Inferior parietal cortex (tissue), 1 donor: ENCODE measurements around the gene STK35.

Experiments
- DNase-seq: peaks from one replicate; pipeline ENCODE4 v3.0.0-alpha.2; 2016; ENCODE audit errors: extremely low spot score

Gene STK35

GRCh38 chr20:2104236-2104635 lies 2.6 kb downstream of the STK35 start:
- no peak for DNase-seq

- no peak for DNase-seq
Measured at GRCh38 chr20:2108498-2108897, 6.9 kb downstream of the STK35 start.

- DNase-seq, result no peak
Measured at GRCh38 chr20:2108987-2109386, 7.4 kb downstream of the STK35 start.

GRCh38 chr20:2109425-2110210 lies 8.0 kb downstream of the STK35 start:
- DNase-seq, result no peak

GRCh38 chr20:2112910-2113309 lies 11.3 kb downstream of the STK35 start:
- no peak for DNase-seq

- no peak for DNase-seq
Measured at GRCh38 chr20:2114127-2114959, 12.7 kb downstream of the STK35 start.

GRCh38 chr20:2114990-2115681 lies 13.5 kb downstream of the STK35 start:
- no peak for DNase-seq

GRCh38 chr20:2116170-2116940 lies 14.7 kb downstream of the STK35 start:
- no peak for DNase-seq

GRCh38 chr20:2118783-2119182 lies 17.2 kb downstream of the STK35 start:
- DNase-seq, result no peak

- DNase-seq, result no peak
Measured at GRCh38 chr20:2122936-2123335, 21.3 kb downstream of the STK35 start.

- no peak for DNase-seq
Measured at GRCh38 chr20:2123720-2124119, 22.1 kb downstream of the STK35 start.

- DNase-seq, result no peak
Measured at GRCh38 chr20:2124564-2125213, 23.1 kb downstream of the STK35 start.

GRCh38 chr20:2125474-2126112 lies 24.0 kb downstream of the STK35 start:
- no peak for DNase-seq

GRCh38 chr20:2127238-2127637 lies 25.6 kb downstream of the STK35 start:
- no peak for DNase-seq

- DNase-seq, result no peak
Measured at GRCh38 chr20:2128542-2128941, 26.9 kb downstream of the STK35 start.

GRCh38 chr20:2130062-2130591 lies 28.5 kb downstream of the STK35 start:
- DNase-seq, result peak; percentile 72

GRCh38 chr20:2130683-2131082 lies 29.1 kb downstream of the STK35 start:
- DNase-seq, result no peak

GRCh38 chr20:2131366-2131765 lies 29.7 kb downstream of the STK35 start:
- DNase-seq, result no peak

GRCh38 chr20:2132461-2132901 lies 30.9 kb downstream of the STK35 start:
- no peak for DNase-seq
